ENCODE data around the gene SNRNP70. TPM values are rescaled to one million over a fixed set of nuclear protein-coding genes. Genes with fewer than 3 reads are reported as not detected.
A peak's percentile ranks its signal among the peaks of the same experiment; 100 is the strongest.

Gene SNRNP70
- total RNA-seq, 1 donor from 2014 or later, result 105 TPM

GRCh38 chr19:49091391-49092038, 6.3 kb downstream of the SNRNP70 start:
- DNase-seq (no peak), ATAC-seq (ENCODE audit: poor library complexity) (no peak)
- intact Hi-C loops (cut with DNase I), result no loop called here

DNA sequence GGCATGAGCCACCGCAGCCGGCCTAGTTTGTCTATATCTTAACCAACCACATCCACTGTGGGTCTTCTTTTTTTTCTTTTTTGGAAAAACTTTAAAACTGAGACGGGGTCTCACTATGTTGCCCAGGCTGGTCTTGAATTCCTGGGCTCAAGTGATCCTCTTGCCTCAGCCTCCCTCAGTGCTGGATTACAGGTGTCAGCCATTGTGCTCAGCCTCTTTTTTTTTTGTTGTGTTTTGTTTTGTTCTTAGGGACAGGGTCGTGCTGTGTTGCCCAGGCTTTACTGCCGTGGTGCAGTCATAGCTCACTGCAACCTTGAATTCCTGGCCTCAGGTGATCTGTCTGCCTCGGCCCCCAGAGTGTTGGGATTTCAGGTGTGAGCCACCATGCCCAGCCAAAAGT, 7.4 kb downstream of the SNRNP70 start:
- DNase-seq, result no peak
- intact Hi-C loops (cut with DNase I), result no loop called here
- no peak for ATAC-seq (ENCODE audit: poor library complexity)

GRCh38 chr19:49094505-49095482, 9.5 kb downstream of the SNRNP70 start:
- ATAC-seq (ENCODE audit: poor library complexity), result peak; percentile 92
- intact Hi-C loops (cut with DNase I), result loop anchor here (5.0 kb wide), 2 partner anchors 53 to 103 kb away; no protein-coding TSS in a partner anchor
- peak; percentile 74 for DNase-seq

GRCh38 chr19:49097453-49098288, 12.4 kb downstream of the SNRNP70 start:
- ATAC-seq (ENCODE audit: poor library complexity), result peak; percentile 66
- intact Hi-C loops (cut with DNase I), result loop anchor here (5.0 kb wide), 2 partner anchors 50 to 100 kb away; no protein-coding TSS in a partner anchor
- DNase-seq, result peak; percentile 68

- no peak for DNase-seq
- intact Hi-C loops (cut with DNase I), result loop anchor here (5.0 kb wide), 2 partner anchors 49 to 99 kb away; no protein-coding TSS in a partner anchor
- ATAC-seq (ENCODE audit: poor library complexity), result no peak
These were observed 13.5 kb downstream of the SNRNP70 start for GRCh38 chr19:49098795-49099194.

- ATAC-seq (ENCODE audit: poor library complexity), result no peak
- DNase-seq, result no peak
- intact Hi-C loops (cut with DNase I), result no loop called here
These were observed 15.9 kb downstream of the SNRNP70 start for GRCh38 chr19:49101160-49101559.

DNA sequence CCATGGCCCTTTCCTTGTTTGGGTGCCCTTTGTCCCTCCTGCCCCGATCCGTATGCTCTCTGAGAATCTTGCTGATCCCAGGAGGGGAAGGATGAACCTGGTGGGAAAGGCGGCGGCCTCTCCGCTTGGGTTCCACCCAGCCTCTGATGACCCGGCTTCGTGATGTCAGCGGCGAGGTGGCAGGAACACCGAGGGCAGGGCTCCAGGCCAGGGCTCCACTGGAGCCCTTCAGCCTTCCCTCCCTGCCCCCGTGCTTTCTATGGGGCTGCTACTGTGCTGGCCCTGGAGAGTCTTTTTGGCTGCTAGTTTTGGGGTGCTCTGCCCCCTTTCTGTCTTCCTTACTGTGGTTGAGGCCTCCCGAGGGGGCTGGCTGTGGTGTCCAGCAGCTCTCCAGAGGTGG, 17.1 kb downstream of the SNRNP70 start:
- DNase-seq, result no peak
- ATAC-seq (ENCODE audit: poor library complexity), result no peak
- intact Hi-C loops (cut with DNase I), result no loop called here

DNA sequence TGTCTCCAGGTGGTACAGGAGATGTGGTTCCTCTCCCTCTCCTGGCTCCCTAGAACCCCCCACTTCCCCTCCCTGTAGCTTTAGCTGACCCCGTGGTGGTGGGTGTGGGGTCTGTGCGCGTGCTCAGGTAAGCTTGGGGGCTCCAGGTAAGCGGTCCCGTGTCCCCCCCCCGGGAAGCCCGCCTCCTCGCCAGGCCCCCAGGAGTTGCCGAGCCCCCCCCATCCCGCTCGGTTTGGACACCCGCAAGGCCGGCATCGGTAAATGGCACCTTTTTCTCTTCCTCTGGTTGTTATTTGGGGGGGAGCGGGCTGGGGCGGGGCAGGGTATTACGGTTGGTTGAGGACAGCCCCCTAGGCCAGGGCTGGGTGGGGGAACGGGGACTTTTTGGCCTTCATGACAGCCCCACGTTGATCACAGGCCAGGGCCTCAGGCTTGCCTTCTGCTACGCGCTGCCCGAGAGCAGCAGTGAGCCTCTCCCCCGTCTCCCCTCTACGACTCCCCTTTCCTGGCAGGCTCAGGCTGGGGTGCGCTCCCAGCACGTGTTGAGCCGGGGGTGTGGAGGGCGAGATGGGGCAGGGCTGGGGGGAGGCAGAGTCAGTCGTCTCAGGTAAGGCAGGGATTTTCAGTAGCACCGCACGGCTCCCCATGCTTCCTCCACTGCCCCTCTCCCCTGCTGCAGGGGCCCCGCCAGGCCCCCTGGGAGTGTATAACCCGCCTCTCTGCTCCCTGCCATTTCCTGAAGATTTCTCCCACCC, 18.3 kb downstream of the SNRNP70 start:
- ATAC-seq (ENCODE audit: poor library complexity) (no peak), DNase-seq (no peak)
- intact Hi-C loops (cut with DNase I), result no loop called here

DNA sequence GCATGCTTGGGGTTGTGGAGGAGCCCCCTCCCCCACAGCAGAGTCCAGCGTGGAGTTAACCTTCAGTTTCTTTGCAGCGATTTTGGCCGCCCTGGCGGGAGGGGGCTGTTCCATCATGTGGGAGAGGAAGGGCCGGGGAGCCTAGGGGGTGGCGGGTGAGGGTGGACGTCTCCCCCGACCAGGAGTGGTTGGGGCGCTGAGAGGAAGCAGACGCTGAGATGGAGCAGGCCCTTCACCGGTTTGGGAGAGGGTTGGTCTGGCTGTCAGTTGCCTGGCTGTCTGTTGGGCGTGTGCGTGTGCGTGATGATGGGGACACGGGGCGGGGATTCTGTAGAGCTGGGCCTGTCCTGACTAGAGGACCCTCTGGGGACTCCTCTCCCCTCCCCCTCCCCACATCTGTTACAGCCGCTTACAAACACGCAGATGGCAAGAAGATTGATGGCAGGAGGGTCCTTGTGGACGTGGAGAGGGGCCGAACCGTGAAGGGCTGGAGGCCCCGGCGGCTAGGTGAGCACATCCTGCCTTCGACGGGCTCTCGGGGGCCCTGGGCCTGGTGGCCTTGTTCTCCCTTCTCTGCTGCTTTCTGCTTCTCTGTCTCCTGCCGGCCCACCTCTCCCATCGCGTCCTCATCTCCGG, 19.1 kb downstream of the SNRNP70 start:
- intact Hi-C loops (cut with DNase I), result no loop called here
- DNase-seq, result no peak
- ATAC-seq (ENCODE audit: poor library complexity), result no peak

- ATAC-seq (ENCODE audit: poor library complexity) (peak; percentile 41), DNase-seq (peak; percentile 69)
- intact Hi-C loops (cut with DNase I), result loop anchor here (5.0 kb wide), 1 partner anchor 36 kb away; no protein-coding TSS in a partner anchor
These were observed 21.4 kb downstream of the SNRNP70 start for GRCh38 chr19:49106648-49107135.

DNA sequence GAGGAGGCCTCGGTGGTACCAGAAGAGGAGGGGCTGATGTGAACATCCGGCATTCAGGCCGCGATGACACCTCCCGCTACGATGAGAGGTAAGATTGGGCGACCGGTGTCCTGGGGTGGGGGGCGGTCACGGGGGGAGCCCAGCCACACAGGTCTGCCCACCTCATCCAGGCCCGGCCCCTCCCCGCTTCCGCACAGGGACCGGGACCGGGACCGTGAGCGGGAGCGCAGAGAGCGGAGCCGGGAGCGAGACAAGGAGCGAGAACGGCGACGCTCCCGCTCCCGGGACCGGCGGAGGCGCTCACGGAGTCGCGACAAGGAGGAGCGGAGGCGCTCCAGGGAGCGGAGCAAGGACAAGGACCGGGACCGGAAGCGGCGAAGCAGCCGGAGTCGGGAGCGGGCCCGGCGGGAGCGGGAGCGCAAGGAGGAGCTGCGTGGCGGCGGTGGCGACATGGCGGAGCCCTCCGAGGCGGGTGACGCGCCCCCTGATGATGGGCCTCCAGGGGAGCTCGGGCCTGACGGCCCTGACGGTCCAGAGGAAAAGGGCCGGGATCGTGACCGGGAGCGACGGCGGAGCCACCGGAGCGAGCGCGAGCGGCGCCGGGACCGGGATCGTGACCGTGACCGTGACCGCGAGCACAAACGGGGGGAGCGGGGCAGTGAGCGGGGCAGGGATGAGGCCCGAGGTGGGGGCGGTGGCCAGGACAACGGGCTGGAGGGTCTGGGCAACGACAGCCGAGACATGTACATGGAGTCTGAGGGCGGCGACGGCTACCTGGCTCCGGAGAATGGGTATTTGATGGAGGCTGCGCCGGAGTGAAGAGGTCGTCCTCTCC, 22.6 kb downstream of the SNRNP70 start:
- DNase-seq (no peak), ATAC-seq (ENCODE audit: poor library complexity) (peak; percentile 4)
- intact Hi-C loops (cut with DNase I), result loop anchor here (5.0 kb wide), 1 partner anchor 34 kb away; no protein-coding TSS in a partner anchor

GRCh38 chr19:49109051-49109450, 23.8 kb downstream of the SNRNP70 start:
- DNase-seq (no peak), ATAC-seq (ENCODE audit: poor library complexity) (no peak)
- intact Hi-C loops (cut with DNase I), result loop anchor here (5.0 kb wide), 1 partner anchor 33 kb away; no protein-coding TSS in a partner anchor

DNA sequence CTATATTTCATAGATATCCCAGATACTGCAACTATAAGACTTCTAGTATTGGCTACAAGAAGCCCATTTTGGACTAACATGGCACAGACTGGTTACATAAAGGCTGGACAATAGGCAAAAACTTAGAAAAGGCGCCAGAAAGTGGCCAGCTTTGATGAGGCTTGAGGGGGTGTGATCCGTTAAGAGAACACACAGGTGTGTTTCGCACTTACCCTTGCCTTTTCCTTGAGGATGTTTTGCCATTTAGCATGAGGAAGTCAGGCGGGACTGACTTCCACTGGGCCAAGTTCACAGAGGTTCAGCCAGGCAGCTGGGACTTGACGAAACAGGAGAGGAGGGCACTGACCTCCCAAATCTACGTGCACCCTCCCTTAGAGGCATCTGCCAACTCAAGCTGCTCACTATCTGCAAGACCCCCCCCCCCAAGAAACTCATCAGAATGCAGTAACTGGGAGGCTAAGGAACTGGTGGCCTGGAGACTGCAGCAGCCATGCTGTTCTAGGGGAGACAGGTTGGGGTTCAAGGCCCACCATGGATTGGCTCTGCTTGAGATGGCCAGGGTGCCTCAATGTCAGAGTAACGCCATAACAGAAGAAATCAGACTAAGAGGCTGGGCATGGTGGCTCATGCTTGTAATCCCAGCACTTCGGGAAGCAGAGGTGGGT, 24.4 kb downstream of the SNRNP70 start:
- intact Hi-C loops (cut with DNase I), result loop anchor here (5.0 kb wide), 1 partner anchor 33 kb away; no protein-coding TSS in a partner anchor
- DNase-seq (no peak), ATAC-seq (ENCODE audit: poor library complexity) (no peak)

DNA sequence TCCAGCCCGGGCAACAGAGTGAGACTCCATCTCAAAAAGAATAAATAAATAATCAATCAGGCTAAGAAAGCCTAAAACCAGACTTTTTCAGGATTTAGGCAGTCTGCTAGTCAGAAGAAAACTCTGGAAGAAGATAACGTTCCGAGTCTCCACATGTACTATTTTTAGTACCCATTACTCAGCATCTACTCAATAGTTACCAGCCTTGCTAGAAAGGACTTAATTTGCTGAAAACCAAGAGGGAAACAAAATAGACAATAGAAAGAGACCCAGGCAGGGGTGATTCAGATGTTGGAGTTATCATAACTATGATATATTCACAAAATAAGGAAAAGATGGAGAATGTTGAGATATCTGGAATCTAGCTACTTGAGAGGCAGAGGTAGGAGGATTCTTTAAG, 25.3 kb downstream of the SNRNP70 start:
- intact Hi-C loops (cut with DNase I), result no loop called here
- no peak for ATAC-seq (ENCODE audit: poor library complexity)
- no peak for DNase-seq

GRCh38 chr19:49111218-49111998, 26.2 kb downstream of the SNRNP70 start:
- no peak for ATAC-seq (ENCODE audit: poor library complexity)
- intact Hi-C loops (cut with DNase I), result no loop called here
- DNase-seq, result no peak

All from Right ventricle myocardium superior (tissue), 1 donor.